ENCODE measurements around the gene CASKIN2. TPM values are rescaled to one million over a fixed set of nuclear protein-coding genes. Genes with fewer than 3 reads are reported as not detected.

The CASKIN2 gene
- total and polyA plus RNA-seq, 2 donors, result 1.0 to 5.4 TPM

DNA sequence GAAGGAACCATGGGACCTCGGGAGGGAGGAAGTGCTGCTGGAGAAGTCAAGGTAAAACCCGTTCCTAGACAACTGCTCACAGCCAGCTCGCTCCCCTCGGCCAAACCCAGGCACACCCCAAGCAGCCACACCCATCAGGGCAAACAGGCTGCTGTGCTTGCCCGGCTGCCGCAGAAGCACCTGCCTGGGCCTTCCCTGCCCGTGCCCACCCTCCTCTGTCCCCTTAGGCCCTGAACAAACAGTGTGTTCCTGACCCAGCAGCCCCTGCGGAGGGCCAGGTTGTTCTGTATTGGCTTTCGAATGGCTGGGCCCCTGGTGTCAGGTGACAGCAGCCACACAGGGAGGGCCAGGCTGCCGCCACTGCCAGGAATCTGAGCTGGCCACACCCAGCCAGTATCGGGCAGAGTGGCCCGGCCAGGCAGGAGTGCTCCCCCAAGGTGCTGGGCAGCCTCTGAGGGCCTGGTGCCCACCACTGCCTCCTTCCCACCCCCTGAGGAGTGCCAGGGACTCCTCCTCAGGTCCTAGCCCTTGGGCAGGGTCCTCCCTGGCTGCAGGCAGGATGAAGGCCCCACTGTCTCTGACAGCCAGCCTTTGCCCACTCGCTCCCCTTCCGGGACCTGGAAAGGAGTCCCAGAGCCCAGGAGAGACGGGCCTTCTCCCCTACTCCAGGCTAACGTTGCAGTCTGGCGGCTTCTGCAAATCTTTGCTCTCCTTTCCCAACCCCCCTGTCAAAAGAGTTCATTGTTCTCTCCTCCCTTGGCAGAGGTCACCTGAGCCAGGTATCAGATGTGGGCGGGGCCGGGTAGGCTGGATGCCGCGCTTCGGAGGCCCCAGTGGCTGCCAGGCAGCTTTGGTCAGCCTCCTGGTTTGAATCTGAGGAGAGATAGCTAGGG, 34.2 kb upstream of the CASKIN2 start:
- no peaks in the 10 kb centered on the region for H3K36me3 ChIP-seq (ENCODE audit: control insufficient read depth in 2 of 2, insufficient read depth in 2 of 2, low read length in 1 of 2)
- H3K9me3 ChIP-seq (ENCODE audit: control insufficient read depth in 2 of 2, insufficient read depth in 1 of 2, low read length in 1 of 2), result no peaks in the 10 kb centered on the region
- no peak overlapping the region for H3K4me3 ChIP-seq (ENCODE audit: low read length in 2 of 2)
- no peaks in the 10 kb centered on the region for H3K4me1 ChIP-seq (ENCODE audit: control insufficient read depth in 2 of 2, insufficient read depth in 2 of 2, low read length in 2 of 2)
- 92% methylated on average over 22 of the region's 22 CpGs for WGBS
- DNase-seq (ENCODE audit: low read depth in 6 of 9, low spot score in 9 of 9), result no peak
- H3K27ac ChIP-seq (ENCODE audit: low read depth in 1 of 2, low read length in 1 of 2), result no peak overlapping the region
- no peaks in the 10 kb centered on the region for H3K27me3 ChIP-seq (ENCODE audit: control insufficient read depth in 2 of 2, insufficient read depth in 1 of 2, low read length in 1 of 2)

DNA sequence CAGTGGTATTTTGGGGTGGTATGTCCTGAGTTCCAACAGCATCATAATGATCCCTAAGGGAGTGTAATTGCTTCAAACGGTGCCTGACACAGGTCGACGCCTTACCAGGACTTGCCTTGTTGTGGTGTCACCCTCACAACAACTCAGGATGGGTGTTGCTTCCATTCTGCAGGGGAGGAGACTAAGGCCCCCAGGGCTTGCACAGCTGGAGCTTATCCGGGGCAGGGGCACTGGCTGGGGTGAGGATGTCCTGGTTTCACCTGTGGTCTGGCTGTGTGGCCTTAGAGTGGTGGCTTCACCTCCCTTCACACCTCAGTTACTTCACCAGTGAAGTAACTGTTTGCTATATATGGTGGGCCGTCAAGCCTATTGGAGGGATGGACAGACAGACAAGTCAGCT, 33.5 kb upstream of the CASKIN2 start:
- H3K9me3 ChIP-seq (ENCODE audit: control insufficient read depth in 2 of 2, insufficient read depth in 1 of 2, low read length in 1 of 2), result no peaks in the 10 kb centered on the region
- no peak overlapping the region for H3K27ac ChIP-seq (ENCODE audit: low read depth in 1 of 2, low read length in 1 of 2)
- no peaks in the 10 kb centered on the region for H3K27me3 ChIP-seq (ENCODE audit: control insufficient read depth in 2 of 2, insufficient read depth in 1 of 2, low read length in 1 of 2)
- no peaks in the 10 kb centered on the region for H3K36me3 ChIP-seq (ENCODE audit: control insufficient read depth in 2 of 2, insufficient read depth in 2 of 2, low read length in 1 of 2)
- H3K4me3 ChIP-seq (ENCODE audit: low read length in 2 of 2), result no peak overlapping the region
- no peak for DNase-seq (ENCODE audit: low read depth in 6 of 9, low spot score in 9 of 9)
- WGBS, result 92% methylated on average over 5 of the region's 5 CpGs
- H3K4me1 ChIP-seq (ENCODE audit: control insufficient read depth in 2 of 2, insufficient read depth in 2 of 2, low read length in 2 of 2), result no peaks in the 10 kb centered on the region

DNA sequence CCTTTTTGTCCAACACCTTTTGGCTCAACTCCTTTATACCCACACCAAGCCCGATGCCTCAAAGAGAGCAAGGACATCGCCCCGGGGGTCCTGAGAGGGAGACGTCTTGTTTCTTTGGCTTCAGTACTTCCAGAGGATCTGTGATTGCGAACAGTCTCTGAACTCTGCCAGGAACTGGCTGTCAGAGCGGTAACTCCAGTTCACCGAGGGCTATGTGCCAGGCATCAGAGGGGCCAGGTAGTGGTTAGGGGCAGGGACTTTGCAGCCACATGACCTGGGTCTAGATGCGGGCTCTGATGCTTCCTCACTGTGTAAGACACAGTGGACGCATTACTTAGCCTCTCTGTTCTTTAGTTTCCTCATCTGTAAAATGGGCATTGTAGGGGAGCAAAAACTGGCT, 31.8 kb upstream of the CASKIN2 start:
- Histone ChIP-seq H3K27ac (ENCODE audit: low read depth in 1 of 2, low read length in 1 of 2) (no peak overlapping the region), H3K27me3 (ENCODE audit: control insufficient read depth in 2 of 2, insufficient read depth in 1 of 2, low read length in 1 of 2) (no peaks in the 10 kb centered on the region), H3K4me3 (ENCODE audit: low read length in 2 of 2) (no peak overlapping the region), H3K36me3 (ENCODE audit: control insufficient read depth in 2 of 2, insufficient read depth in 2 of 2, low read length in 1 of 2) (no peaks in the 10 kb centered on the region), H3K4me1 (ENCODE audit: control insufficient read depth in 2 of 2, insufficient read depth in 2 of 2, low read length in 2 of 2) (no peaks in the 10 kb centered on the region), H3K9me3 (ENCODE audit: control insufficient read depth in 2 of 2, insufficient read depth in 1 of 2, low read length in 1 of 2) (no peaks in the 10 kb centered on the region)
- WGBS, result 98% methylated on average over 9 of the region's 9 CpGs
- no peak for DNase-seq (ENCODE audit: low read depth in 6 of 9, low spot score in 9 of 9)

DNA sequence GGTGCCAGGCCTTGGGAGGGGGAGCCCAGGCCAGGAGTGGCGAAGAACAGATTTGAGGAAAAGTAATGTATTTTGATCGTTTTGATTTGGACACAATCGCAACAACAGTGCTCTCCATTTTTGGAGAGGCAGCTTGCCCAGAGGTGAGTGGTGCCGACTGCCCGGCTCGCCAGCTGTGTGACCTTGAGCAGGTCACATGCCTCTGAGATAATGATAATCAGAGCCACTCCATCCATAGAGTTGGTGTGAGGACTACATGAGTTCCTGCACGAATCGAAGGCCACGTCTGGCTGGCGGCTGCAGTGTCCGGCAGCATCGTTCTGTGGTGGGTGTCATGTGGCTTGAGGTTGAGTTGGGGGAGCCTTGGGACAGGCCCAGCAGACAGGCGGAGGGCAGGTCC, 30.8 kb upstream of the CASKIN2 start:
- H3K27me3 ChIP-seq (ENCODE audit: control insufficient read depth in 2 of 2, insufficient read depth in 1 of 2, low read length in 1 of 2), result no peaks in the 10 kb centered on the region
- no peaks in the 10 kb centered on the region for H3K36me3 ChIP-seq (ENCODE audit: control insufficient read depth in 2 of 2, insufficient read depth in 2 of 2, low read length in 1 of 2)
- H3K4me1 ChIP-seq (ENCODE audit: control insufficient read depth in 2 of 2, insufficient read depth in 2 of 2, low read length in 2 of 2), result no peaks in the 10 kb centered on the region
- no peak overlapping the region for H3K4me3 ChIP-seq (ENCODE audit: low read length in 2 of 2)
- no peak overlapping the region for H3K27ac ChIP-seq (ENCODE audit: low read depth in 1 of 2, low read length in 1 of 2)
- no peaks in the 10 kb centered on the region for H3K9me3 ChIP-seq (ENCODE audit: control insufficient read depth in 2 of 2, insufficient read depth in 1 of 2, low read length in 1 of 2)
- DNase-seq (ENCODE audit: low read depth in 6 of 9, low spot score in 9 of 9), result no peak
- 98% methylated on average over 13 of the region's 13 CpGs for WGBS

DNA sequence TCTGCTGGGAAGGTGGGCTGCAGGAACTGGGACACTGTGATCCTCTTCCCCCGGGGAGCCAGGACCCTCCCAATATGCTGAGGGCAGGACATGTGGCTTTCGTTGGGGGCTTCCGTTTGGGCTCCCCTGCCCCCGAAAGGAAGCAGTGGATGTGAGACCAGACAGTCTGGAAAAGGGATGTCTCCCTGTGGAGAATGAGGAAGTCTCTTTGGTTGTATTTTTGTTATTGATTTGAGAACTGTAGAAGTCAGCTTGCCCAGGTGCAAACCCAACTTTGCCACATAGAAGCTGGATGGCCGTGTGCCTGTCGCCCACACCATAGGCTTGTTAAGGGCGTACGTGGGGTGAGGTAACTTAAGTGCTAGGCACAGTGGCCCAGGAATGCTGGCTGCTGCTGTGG, 28.9 kb upstream of the CASKIN2 start:
- no peak overlapping the region for H3K4me3 ChIP-seq (ENCODE audit: low read length in 2 of 2)
- no peaks in the 10 kb centered on the region for H3K9me3 ChIP-seq (ENCODE audit: control insufficient read depth in 2 of 2, insufficient read depth in 1 of 2, low read length in 1 of 2)
- H3K27me3 ChIP-seq (ENCODE audit: control insufficient read depth in 2 of 2, insufficient read depth in 1 of 2, low read length in 1 of 2), result no peaks in the 10 kb centered on the region
- no peaks in the 10 kb centered on the region for H3K36me3 ChIP-seq (ENCODE audit: control insufficient read depth in 2 of 2, insufficient read depth in 2 of 2, low read length in 1 of 2)
- no peaks in the 10 kb centered on the region for H3K4me1 ChIP-seq (ENCODE audit: control insufficient read depth in 2 of 2, insufficient read depth in 2 of 2, low read length in 2 of 2)
- 90% methylated on average over 8 of the region's 8 CpGs for WGBS
- no peak overlapping the region for H3K27ac ChIP-seq (ENCODE audit: low read depth in 1 of 2, low read length in 1 of 2)
- DNase-seq (ENCODE audit: low read depth in 6 of 9, low spot score in 9 of 9), result no peak

DNA sequence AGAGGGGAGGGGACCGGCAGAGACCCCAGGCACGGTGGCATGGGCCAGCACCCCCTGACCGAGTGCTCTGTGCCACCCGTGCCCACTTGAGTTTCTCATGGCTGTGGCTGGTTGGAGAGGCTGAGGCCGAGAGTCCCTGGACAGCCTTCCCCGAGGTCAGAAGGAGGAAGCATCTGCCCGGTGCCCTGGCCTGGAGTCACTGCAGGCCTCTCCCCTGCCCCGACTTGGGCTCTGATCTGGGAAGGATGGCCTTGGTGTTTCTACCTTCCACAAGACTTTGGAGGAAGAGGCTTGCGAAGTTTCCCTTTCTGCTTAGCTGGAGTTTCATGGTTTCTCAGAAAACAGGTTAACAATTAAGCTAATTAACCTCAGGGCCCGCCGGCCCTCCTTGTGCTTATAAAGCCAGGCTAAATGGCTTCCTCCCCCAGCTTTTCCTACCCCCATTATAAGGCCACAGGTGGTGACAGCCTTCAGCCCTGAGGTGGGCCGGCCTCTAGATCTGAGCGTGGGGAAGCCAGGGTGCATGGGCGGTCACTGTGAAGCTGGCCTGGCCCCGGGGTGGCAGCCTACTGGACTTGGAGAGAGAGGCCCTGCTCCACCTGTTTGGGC, 27.5 kb upstream of the CASKIN2 start:
- no peaks in the 10 kb centered on the region for H3K9me3 ChIP-seq (ENCODE audit: control insufficient read depth in 2 of 2, insufficient read depth in 1 of 2, low read length in 1 of 2)
- no peaks in the 10 kb centered on the region for H3K4me1 ChIP-seq (ENCODE audit: control insufficient read depth in 2 of 2, insufficient read depth in 2 of 2, low read length in 2 of 2)
- no peak overlapping the region for H3K4me3 ChIP-seq (ENCODE audit: low read length in 2 of 2)
- WGBS, result 97% methylated on average over 15 of the region's 15 CpGs
- no peaks in the 10 kb centered on the region for H3K27me3 ChIP-seq (ENCODE audit: control insufficient read depth in 2 of 2, insufficient read depth in 1 of 2, low read length in 1 of 2)
- no peak for DNase-seq (ENCODE audit: low read depth in 6 of 9, low spot score in 9 of 9)
- H3K27ac ChIP-seq (ENCODE audit: low read depth in 1 of 2, low read length in 1 of 2), result no peak overlapping the region
- H3K36me3 ChIP-seq (ENCODE audit: control insufficient read depth in 2 of 2, insufficient read depth in 2 of 2, low read length in 1 of 2), result no peaks in the 10 kb centered on the region

DNA sequence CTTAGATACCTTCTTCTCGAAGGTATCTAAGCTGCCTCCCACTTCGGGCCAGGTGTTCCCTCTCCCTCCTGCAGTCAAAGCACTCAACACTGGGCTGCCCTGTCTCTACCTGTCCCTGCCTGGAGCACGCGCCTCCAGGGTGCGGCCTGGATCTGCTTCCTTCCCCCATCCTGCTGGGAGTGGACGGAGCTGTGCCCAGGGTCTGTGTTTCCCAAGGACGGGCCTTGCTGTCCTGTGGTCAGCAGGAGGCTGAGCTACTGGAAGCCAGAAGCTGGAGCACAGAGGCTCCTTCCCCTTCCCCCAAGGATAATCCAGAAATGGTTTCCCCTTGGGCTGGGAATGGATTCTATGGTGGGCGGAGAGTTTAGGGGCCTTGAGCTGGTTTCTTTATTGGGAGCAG, 26.9 kb upstream of the CASKIN2 start:
- Histone ChIP-seq H3K4me3 (ENCODE audit: low read length in 2 of 2) (no peak overlapping the region), H3K36me3 (ENCODE audit: control insufficient read depth in 2 of 2, insufficient read depth in 2 of 2, low read length in 1 of 2) (no peaks in the 10 kb centered on the region), H3K27me3 (ENCODE audit: control insufficient read depth in 2 of 2, insufficient read depth in 1 of 2, low read length in 1 of 2) (no peaks in the 10 kb centered on the region), H3K4me1 (ENCODE audit: control insufficient read depth in 2 of 2, insufficient read depth in 2 of 2, low read length in 2 of 2) (no peaks in the 10 kb centered on the region), H3K27ac (ENCODE audit: low read depth in 1 of 2, low read length in 1 of 2) (no peak overlapping the region), H3K9me3 (ENCODE audit: control insufficient read depth in 2 of 2, insufficient read depth in 1 of 2, low read length in 1 of 2) (no peaks in the 10 kb centered on the region)
- DNase-seq (ENCODE audit: low read depth in 6 of 9, low spot score in 9 of 9), result no peak
- WGBS, result 99% methylated on average over 8 of the region's 8 CpGs

DNA sequence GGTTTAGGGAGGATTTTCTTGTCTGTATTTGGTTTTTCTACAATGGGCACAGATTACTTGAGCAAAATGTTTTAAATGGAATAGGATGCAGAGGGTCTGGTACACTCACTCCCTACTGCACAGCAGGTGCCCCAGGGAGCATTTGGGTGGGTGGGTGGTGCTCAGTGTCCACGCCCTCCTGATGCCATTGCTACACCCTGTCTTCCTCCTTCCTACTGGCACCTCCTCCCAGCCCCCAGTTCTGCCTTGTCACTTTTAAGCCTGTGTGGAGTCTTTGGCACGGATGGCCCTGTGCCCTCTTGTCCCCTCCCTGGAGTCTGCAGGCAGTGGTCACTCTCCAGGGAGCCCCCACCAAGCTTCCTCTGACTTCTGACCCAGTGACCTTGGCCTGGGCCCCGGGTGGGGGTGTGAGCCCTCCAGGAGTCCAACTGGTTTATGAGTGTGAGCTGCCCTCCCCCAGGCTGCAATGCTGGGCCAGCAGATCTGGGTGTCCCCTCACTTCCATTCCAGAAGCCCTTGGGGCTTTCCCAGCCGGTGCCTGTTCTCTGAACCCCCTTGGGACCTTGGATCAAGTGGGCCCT, 25.7 kb upstream of the CASKIN2 start:
- Histone ChIP-seq H3K36me3 (ENCODE audit: control insufficient read depth in 2 of 2, insufficient read depth in 2 of 2, low read length in 1 of 2) (no peaks in the 10 kb centered on the region), H3K4me3 (ENCODE audit: low read length in 2 of 2) (no peak overlapping the region), H3K4me1 (ENCODE audit: control insufficient read depth in 2 of 2, insufficient read depth in 2 of 2, low read length in 2 of 2) (no peaks in the 10 kb centered on the region), H3K27ac (ENCODE audit: low read depth in 1 of 2, low read length in 1 of 2) (no peak overlapping the region), H3K27me3 (ENCODE audit: control insufficient read depth in 2 of 2, insufficient read depth in 1 of 2, low read length in 1 of 2) (no peaks in the 10 kb centered on the region), H3K9me3 (ENCODE audit: control insufficient read depth in 2 of 2, insufficient read depth in 1 of 2, low read length in 1 of 2) (no peaks in the 10 kb centered on the region)
- no peak for DNase-seq (ENCODE audit: low read depth in 6 of 9, low spot score in 9 of 9)
- WGBS, result 94% methylated on average over 4 of the region's 4 CpGs

DNA sequence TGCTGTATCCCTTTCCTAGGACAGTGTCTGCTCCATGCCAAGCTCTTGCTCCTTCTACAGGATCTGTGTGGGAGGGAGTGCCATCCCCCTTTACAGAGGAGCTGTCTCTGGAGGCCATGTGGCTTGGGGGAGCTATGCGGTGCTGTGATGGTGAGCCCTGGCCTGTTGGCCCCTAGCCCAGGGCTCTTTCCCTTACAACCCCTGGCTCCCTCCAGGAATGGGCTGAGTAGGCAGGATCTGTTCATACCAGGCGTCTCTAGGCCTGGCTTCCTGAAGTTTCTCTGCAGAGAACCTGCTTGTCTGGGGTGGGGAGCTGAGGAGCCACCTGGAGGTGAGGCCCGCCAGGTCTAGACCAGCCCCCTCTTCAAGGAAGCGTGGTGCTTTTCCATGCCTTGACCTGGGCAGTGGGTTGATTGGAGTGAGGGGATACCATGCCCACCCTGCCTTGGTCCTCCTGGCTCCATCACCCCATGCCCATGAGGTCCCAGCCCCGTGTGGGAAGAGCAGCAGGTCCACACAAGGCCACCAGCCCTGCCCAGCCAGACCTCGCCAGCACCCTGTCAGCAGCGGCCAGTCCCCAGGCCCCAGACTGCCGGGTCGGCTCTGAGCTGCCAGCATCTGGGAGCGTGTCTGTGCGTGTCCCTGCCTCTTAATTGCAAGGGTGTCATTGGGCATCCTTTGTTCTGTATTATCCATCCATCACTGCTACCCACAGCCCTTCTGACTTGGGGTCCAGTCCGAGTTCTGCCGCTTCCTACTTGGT, 24.8 kb upstream of the CASKIN2 start:
- H3K4me1 ChIP-seq (ENCODE audit: control insufficient read depth in 2 of 2, insufficient read depth in 2 of 2, low read length in 2 of 2), result peaks cover 0 to 8% of the 10 kb centered on the region in 2 donors
- DNase-seq (ENCODE audit: low read depth in 6 of 9, low spot score in 9 of 9), result no peak
- no peaks in the 10 kb centered on the region for H3K36me3 ChIP-seq (ENCODE audit: control insufficient read depth in 2 of 2, insufficient read depth in 2 of 2, low read length in 1 of 2)
- 96% methylated on average over 13 of the region's 13 CpGs for WGBS
- H3K9me3 ChIP-seq (ENCODE audit: control insufficient read depth in 2 of 2, insufficient read depth in 1 of 2, low read length in 1 of 2), result no peaks in the 10 kb centered on the region
- no peak overlapping the region for H3K4me3 ChIP-seq (ENCODE audit: low read length in 2 of 2)
- H3K27ac ChIP-seq (ENCODE audit: low read depth in 1 of 2, low read length in 1 of 2), result no peak overlapping the region
- no peaks in the 10 kb centered on the region for H3K27me3 ChIP-seq (ENCODE audit: control insufficient read depth in 2 of 2, insufficient read depth in 1 of 2, low read length in 1 of 2)

Data from thymus (tissue), 11 donors.